WI38 (cell line): ENCODE measurements around the gene CRISP2.
"Not testable (repeated sequence)": the region's sequence is repeated elsewhere in the genome, so short reads cannot be mapped to it uniquely, and the experiment has no call there.

ENCODE experiments used
- H3K4me3 ChIP-seq: 2 replicates; pipeline ENCODE4 v1.5.1; 2011; ENCODE audit warnings: low read depth, mild to moderate bottlenecking, control low read depth, low read length
- TF ChIP-seq, protein P1 (sequence below): IDR thresholded peaks from 2 replicates; pipeline ENCODE4 v1.5.1; 2012; ENCODE audit warnings: low read depth, mild to moderate bottlenecking, control low read depth, low read length

The CRISP2 gene

DNA sequence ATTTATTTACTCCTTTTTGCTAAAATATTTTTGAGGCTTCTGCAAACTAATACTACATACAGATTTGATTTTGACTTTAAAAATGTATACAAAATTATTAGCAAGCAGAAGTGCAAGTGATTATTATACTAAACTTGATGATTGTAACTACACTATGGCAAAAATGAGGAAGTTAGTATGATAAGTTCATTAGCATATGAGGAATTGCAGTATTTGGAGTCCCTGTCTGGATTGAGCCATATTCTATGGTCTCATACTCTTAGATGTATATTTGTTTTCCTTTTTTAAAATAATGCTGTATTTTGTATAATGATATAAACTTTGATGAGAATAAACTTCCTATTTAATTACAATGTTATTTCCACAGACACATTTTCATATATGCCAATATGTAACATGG lies 16.9 kb upstream of the CRISP2 start:
- TF ChIP-seq, protein P1, sequence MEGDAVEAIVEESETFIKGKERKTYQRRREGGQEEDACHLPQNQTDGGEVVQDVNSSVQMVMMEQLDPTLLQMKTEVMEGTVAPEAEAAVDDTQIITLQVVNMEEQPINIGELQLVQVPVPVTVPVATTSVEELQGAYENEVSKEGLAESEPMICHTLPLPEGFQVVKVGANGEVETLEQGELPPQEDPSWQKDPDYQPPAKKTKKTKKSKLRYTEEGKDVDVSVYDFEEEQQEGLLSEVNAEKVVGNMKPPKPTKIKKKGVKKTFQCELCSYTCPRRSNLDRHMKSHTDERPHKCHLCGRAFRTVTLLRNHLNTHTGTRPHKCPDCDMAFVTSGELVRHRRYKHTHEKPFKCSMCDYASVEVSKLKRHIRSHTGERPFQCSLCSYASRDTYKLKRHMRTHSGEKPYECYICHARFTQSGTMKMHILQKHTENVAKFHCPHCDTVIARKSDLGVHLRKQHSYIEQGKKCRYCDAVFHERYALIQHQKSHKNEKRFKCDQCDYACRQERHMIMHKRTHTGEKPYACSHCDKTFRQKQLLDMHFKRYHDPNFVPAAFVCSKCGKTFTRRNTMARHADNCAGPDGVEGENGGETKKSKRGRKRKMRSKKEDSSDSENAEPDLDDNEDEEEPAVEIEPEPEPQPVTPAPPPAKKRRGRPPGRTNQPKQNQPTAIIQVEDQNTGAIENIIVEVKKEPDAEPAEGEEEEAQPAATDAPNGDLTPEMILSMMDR, result no peak

DNA sequence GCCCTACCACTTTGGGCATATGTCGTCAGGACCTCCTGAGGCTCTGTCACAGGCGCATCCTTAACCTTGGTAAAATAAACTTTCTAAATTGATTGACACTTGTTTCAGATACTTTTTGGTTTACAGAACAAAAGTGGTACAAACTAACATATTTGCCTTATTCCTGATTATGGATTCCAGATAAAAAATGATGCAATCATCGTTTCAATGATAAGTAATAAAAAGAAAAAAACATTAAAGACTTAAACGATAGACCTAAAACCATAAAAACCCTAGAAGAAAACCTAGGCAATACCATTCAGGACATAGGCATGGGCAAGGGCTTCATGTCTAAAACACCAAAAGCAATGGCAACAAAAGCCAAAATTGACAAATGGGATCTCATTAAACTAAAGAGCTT lies 10.6 kb upstream of the CRISP2 start:
- not testable (repeated sequence) for H3K4me3 ChIP-seq

More for the DNA sequence above, 16.9 kb upstream of the CRISP2 start:
- no peak overlapping the region for H3K4me3 ChIP-seq

DNA sequence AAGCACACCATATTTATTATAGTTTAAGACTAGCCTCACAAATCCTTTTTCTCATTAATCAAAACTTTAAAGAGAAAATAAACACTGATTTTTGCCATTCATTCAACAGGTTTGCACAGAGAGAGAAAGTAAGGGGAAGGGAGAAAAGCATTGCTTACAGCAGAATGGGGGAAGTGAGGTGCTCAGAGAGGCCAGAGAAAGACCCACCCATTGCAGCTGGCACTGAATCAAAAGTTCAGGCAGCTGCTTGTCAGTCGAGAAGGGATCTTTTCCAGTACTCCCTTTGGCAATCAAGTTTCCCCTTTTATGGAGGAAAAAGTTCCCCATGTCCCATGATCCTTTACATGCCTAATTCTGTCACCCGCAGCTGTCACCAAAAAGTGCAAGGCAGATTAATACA lies 8.0 kb upstream of the CRISP2 start:
- TF ChIP-seq, protein P1, result no peak
- no peak overlapping the region for H3K4me3 ChIP-seq

DNA sequence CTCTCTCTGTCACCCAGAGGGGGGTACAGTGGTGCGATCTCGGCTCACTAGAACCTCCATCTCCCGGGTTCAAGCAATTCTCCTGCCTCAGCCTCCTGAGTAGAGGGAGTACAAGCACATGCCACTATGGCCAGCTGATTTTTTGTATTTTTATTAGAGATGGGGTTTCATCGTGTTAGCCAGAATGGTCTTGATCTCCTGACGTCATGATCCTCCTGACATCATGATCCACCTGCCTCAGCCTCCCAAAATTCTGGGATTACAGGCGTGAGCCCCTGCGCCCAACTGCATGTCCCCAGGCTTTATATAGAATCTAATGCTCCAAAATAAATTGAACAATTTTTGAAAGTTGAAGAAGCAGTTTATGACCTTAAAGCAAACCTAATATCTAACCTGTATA lies 7.0 kb upstream of the CRISP2 start:
- no peak overlapping the region for H3K4me3 ChIP-seq

DNA sequence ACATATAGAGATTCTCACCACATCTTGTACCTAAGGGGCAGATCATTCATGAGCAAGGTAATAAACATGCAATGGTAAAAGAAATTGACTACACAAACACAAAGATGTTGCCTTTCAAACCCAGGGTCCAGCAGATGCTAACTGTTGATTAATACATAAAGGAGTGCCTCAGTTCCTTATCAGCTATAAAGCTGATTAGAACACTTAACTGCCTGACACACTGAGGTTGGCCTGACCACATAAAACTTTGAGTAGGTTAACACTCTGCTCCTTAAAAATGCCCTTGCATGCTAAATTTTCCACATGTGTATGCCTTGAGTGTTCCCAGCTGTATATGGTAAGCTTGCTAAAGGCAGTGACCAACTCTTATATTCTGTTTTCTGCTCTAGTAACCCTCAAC lies 14.9 kb downstream of the CRISP2 start:
- no peak overlapping the region for H3K4me3 ChIP-seq
- TF ChIP-seq, protein P1, result no peak

More for the DNA sequence above, 7.0 kb upstream of the CRISP2 start:
- TF ChIP-seq, protein P1, result no peak

DNA sequence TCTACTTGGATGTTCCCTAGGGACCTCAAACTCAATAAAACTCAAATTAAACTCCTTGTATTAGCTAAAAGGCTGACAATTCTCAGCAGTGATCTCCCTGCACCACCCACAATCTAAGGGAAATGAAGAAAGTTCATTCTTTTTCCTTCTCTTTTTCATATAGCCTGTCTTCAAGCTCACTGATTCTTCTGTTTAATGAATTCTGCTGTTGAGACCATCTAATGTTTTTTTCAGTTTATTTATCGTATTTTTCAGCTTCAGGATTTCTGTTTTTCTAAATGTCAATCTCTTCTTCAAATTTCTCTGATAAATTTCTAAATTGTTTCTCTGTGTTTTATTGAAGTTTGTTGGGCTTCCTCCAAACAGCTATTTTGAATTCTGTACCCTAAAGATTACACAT lies 19.8 kb downstream of the CRISP2 start:
- TF ChIP-seq, protein P1, result no peak
- H3K4me3 ChIP-seq, result no peak overlapping the region

DNA sequence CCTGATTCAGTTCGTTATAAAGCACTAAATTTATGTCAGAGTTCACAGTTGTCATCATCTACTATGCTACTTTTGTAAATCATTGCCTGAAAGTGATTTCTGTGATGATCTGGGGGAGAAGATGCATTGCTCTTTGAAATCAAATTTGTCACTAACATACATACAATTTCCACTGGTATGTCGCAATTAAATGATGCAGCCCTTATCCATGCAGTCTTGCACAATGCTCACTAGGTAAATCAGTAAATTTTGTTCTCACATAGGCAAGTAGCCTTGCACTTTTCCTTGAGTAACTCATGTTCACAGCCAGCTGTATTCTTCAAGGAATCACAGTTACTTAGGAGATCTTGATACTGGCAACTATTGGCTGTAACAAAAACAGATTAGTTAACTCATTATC lies 20.8 kb downstream of the CRISP2 start:
- TF ChIP-seq, protein P1, result no peak
- no peak overlapping the region for H3K4me3 ChIP-seq

DNA sequence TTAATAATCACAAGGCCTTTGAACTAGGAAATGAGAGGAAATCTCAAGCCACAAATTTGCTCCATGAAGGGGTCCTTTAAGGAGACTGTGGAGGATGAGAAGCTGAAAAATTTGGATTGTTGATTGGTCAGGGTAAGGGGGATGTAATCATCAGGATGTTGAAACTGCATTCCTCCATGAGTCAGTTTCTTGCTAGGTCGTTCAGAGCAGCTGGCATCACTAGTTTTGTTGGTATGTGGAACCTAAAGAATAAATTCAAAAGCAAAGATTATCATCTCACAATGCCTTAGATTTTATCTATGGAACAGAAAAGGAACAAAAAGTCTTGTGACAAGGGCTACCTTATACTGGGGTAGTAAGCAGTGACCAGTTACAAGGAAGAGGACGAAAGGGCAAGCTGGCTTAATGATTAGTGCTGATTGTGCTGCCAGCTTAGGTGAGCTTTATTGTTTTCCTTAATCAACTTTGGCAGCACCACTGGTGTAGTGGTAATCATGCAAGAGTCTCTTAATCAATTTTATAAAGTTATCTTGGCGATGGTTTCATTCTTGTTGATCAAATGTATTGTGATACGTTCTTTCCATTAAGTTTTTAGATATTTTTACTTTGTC lies 36.6 kb downstream of the CRISP2 start:
- no peak overlapping the region for H3K4me3 ChIP-seq
- TF ChIP-seq, protein P1, result no peak
